Breast epithelium (tissue), 3 donors: ENCODE measurements around the gene BACH2.

Source experiments
- CTCF ChIP-seq, 3 donors: fragments of 450-650 bp; IDR thresholded peaks; one replicate each; pipeline ENCODE4 v1.5.1; 2016 to 2017; ENCODE audit warnings: antibody characterized with exemption in 3 of 3, mild to moderate bottlenecking in 3 of 3, moderate library complexity in 3 of 3
- POLR2A ChIP-seq: fragments of 450-650 bp; IDR thresholded peaks from one replicate; pipeline ENCODE4 v1.6.1; 2016; ENCODE audit warnings: antibody characterized with exemption, mild to moderate bottlenecking, moderate library complexity
- POLR2AphosphoS5 ChIP-seq, 3 donors: sonication (generic); formaldehyde crosslinking; IDR thresholded peaks; one replicate each; pipeline ENCODE4 v1.6.1; 2017; ENCODE audit warnings: antibody characterized with exemption in 3 of 3

GRCh38 chr6:90237350-90237990 is 59.2 kb downstream of the BACH2 start:
- no peak for TF ChIP-seq CTCF (IDR thresholded peaks at IDR 0.05)
- TF ChIP-seq POLR2A, result no peak
- TF ChIP-seq POLR2AphosphoS5 (IDR thresholded peaks at IDR 0.05), result no peak
